Common myeloid progenitor, CD34-positive (primary cell): ENCODE measurements around the gene PAEP.

Experiments
- CTCF ChIA-PET: fragments of 350-600 bp; sonication (Branson Sonifier 250); formaldehyde crosslinking; loops from one replicate; lab custom pipeline; 2021; ENCODE audit warnings: antibody characterized with exemption; lab: Charles Lee
- POLR2A ChIA-PET: fragments of 350-600 bp; sonication (Branson Sonifier 250); formaldehyde crosslinking; loops from one replicate; lab custom pipeline; 2021; ENCODE audit warnings: antibody characterized with exemption; lab: Charles Lee
- DNase-seq, 3 donors: peaks; one replicate each; pipeline versions ENCODE4 v3.0.0 to v3.0.0-alpha.2; 2013
- H3K27ac ChIP-seq, 2 experiments: 1 replicate in 1 of 2; 2 replicates in 1 of 2; pipeline ENCODE4 v1.7.0; 2013; ENCODE audit warnings: inconsistent platforms in 2 of 2, low read length in 2 of 2, mild to moderate bottlenecking in 2 of 2, low read depth in 1 of 2, moderate library complexity in 1 of 2; ENCODE audit not compliant: severe bottlenecking in 2 of 2, insufficient read depth in 1 of 2, poor library complexity in 1 of 2
- H3K27me3 ChIP-seq, 5 experiments: replicated peaks in 2 of 5; 1 replicate in 3 of 5; 2 replicates in 2 of 5; pipeline versions ENCODE4 v1.6.1 to v1.7.0; 2013; ENCODE audit warnings: low read length in 4 of 5, mild to moderate bottlenecking in 2 of 5, moderate library complexity in 2 of 5, inconsistent platforms in 1 of 5; ENCODE audit not compliant: insufficient read depth in 5 of 5, control insufficient read depth in 4 of 5
- H3K36me3 ChIP-seq, 4 experiments: 1 replicate in 2 of 4; 2 replicates in 2 of 4; pipeline versions ENCODE4 v1.6.1 to v1.7.0; 2013; ENCODE audit warnings: low read length in 3 of 4, control low read depth in 1 of 4, mild to moderate bottlenecking in 1 of 4; ENCODE audit not compliant: control insufficient read depth in 4 of 4, insufficient read depth in 4 of 4
- H3K4me1 ChIP-seq, 4 experiments: 1 replicate in 3 of 4; 2 replicates in 1 of 4; pipeline versions ENCODE4 v1.6.1 to v1.7.1; 2013; ENCODE audit warnings: low read length in 3 of 4, mild to moderate bottlenecking in 3 of 4, control low read depth in 1 of 4, inconsistent platforms in 1 of 4, moderate library complexity in 1 of 4; ENCODE audit not compliant: control insufficient read depth in 4 of 4, insufficient read depth in 4 of 4; ENCODE audit errors: control extremely low read depth in 1 of 4
- H3K4me3 ChIP-seq, 7 experiments: 1 replicate in 4 of 7; 2 replicates in 3 of 7; pipeline versions ENCODE4 v1.5.1 to v1.7.0; 2013; ENCODE audit warnings: mild to moderate bottlenecking in 7 of 7, low read length in 6 of 7, moderate library complexity in 6 of 7, inconsistent platforms in 2 of 7, low read depth in 2 of 7, control low read depth in 1 of 7; ENCODE audit not compliant: insufficient read depth in 4 of 7, control insufficient read depth in 1 of 7; ENCODE audit errors: extremely low read depth in 1 of 7
- H3K9me3 ChIP-seq, 5 experiments: 1 replicate in 4 of 5; 2 replicates in 1 of 5; pipeline versions ENCODE4 v1.6.1 to v1.7.1; 2013; ENCODE audit warnings: low read length in 4 of 5, mild to moderate bottlenecking in 2 of 5, inconsistent platforms in 1 of 5, low read depth in 1 of 5, moderate library complexity in 1 of 5; ENCODE audit not compliant: control insufficient read depth in 4 of 5, insufficient read depth in 2 of 5; ENCODE audit errors: control extremely low read depth in 1 of 5
- WGBS: methylation state at CpG from one replicate; pipeline ENCODE4 v1.1.5; 2013; ENCODE audit not compliant: insufficient coverage; 5-methylcytosine and 5-hydroxymethylcytosine counted together

PAEP gene

GRCh38 chr9:135563039-135563476 lies 1.5 kb downstream of the PAEP start:
- POLR2A ChIA-PET = no interaction called here

DNA sequence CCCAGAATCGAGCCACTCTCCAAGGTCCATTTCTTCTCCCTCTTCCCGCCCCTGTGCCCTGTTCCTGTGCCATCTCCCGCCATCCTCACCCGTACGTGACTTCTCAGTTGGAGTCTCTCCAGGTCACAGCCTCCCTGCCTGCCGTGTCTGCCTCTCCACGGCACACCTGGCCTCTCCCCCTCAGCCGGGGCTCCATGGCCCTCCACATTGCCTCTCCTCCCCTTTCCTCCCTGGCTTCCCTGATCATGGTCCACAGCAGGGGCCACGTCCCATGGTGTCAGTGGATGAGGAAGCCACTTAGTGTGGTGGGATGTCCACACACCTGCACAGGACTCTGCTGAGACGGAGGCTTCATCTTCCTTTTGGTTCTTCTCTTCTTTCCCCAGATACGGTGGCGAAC lies 2.3 kb downstream of the PAEP start:
- no peaks in the 10 kb centered on the region for H3K36me3 ChIP-seq
- DNase-seq = no peak
- ChIA-PET CTCF (interaction anchor here (0.5 kb wide), 1 partner anchor 25 kb away, joined by 4 read pairs; no protein-coding TSS in a partner anchor), POLR2A (no interaction called here)
- no peak overlapping the region for H3K4me3 ChIP-seq
- peaks cover 0 to 24% (median 3%) of the 10 kb centered on the region in 5 experiments for H3K27me3 ChIP-seq
- whole genome bisulfite sequencing = 85% methylated on average over 10 of the region's 12 CpGs
- no peak overlapping the region for H3K27ac ChIP-seq
- H3K9me3 ChIP-seq = no peaks in the 10 kb centered on the region
- H3K4me1 ChIP-seq = no peaks in the 10 kb centered on the region

More at GRCh38 chr9:135563039-135563476, 1.5 kb downstream of the PAEP start:
- DNase-seq = no peak
- no peaks in the 10 kb centered on the region for H3K36me3 ChIP-seq
- no peaks in the 10 kb centered on the region for H3K4me1 ChIP-seq
- peaks cover 0 to 22% (median 3%) of the 10 kb centered on the region in 5 experiments for H3K27me3 ChIP-seq
- CTCF ChIA-PET = no interaction called here
- whole genome bisulfite sequencing = 100% methylated on average over 1 of the region's 1 CpG
- no peak overlapping the region for H3K27ac ChIP-seq
- H3K9me3 ChIP-seq = no peaks in the 10 kb centered on the region
- H3K4me3 ChIP-seq = no peak overlapping the region

GRCh38 chr9:135565141-135565628 lies 3.6 kb downstream of the PAEP start:
- H3K36me3 ChIP-seq = no peaks in the 10 kb centered on the region
- CTCF ChIA-PET = no interaction called here
- WGBS = 89% methylated on average over 9 of the region's 9 CpGs
- peaks cover 0 to 25% (median 3%) of the 10 kb centered on the region in 5 experiments for H3K27me3 ChIP-seq
- H3K4me3 ChIP-seq = no peak overlapping the region
- no peaks in the 10 kb centered on the region for H3K4me1 ChIP-seq
- no peak overlapping the region for H3K27ac ChIP-seq
- POLR2A ChIA-PET = no interaction called here
- H3K9me3 ChIP-seq = peaks cover 0 to 6% (median 0%) of the 10 kb centered on the region in 5 experiments
- no peak for DNase-seq

GRCh38 chr9:135565636-135566035 lies 4.1 kb downstream of the PAEP start:
- H3K27ac ChIP-seq = no peak overlapping the region
- no peaks in the 10 kb centered on the region for H3K4me1 ChIP-seq
- POLR2A ChIA-PET = no interaction called here
- DNase-seq = no peak
- no peak overlapping the region for H3K4me3 ChIP-seq
- CTCF ChIA-PET = no interaction called here
- H3K36me3 ChIP-seq = no peaks in the 10 kb centered on the region
- peaks cover 0 to 29% (median 3%) of the 10 kb centered on the region in 5 experiments for H3K27me3 ChIP-seq
- peaks cover 0 to 6% (median 0%) of the 10 kb centered on the region in 5 experiments for H3K9me3 ChIP-seq
- WGBS = 63% methylated on average over 8 of the region's 8 CpGs

- CTCF ChIA-PET = no interaction called here
- Histone ChIP-seq H3K27ac (no peak overlapping the region), H3K36me3 (no peaks in the 10 kb centered on the region), H3K27me3 (peaks cover 0 to 30% (median 3%) of the 10 kb centered on the region in 5 experiments), H3K4me1 (no peaks in the 10 kb centered on the region), H3K4me3 (no peak overlapping the region), H3K9me3 (peaks cover 0 to 6% (median 0%) of the 10 kb centered on the region in 5 experiments)
- 83% methylated on average over 6 of the region's 10 CpGs for WGBS
- POLR2A ChIA-PET = no interaction called here
- no peak for DNase-seq
Observed at GRCh38 chr9:135566552-135566951, 5.0 kb downstream of the PAEP start.

DNA sequence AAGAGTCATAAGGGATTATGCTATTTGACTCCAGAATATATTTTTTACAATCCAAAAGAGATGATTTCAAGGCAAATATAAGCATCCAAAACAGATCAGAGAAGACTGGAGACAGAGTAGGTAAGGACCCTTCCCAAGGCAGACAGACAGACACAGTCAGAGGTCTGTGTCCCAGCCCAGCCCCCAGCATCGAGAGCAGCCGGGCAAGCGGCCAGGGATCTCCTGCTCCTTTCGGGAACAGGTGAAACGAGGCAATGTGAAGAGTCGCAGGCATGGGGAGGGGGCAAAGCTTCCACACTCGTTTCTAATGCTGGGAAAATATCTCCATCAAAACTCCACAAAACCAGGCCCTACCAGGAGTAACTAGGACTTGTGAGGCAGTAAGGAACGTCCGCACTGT lies 5.8 kb downstream of the PAEP start:
- ChIA-PET CTCF (no interaction called here), POLR2A (no interaction called here)
- DNase-seq = no peak
- Histone ChIP-seq H3K27me3 (peaks cover 0 to 37% (median 3%) of the 10 kb centered on the region in 5 experiments), H3K27ac (no peak overlapping the region), H3K9me3 (peaks cover 0 to 6% (median 0%) of the 10 kb centered on the region in 5 experiments), H3K4me3 (no peak overlapping the region), H3K4me1 (no peaks in the 10 kb centered on the region), H3K36me3 (no peaks in the 10 kb centered on the region)
- WGBS = 91% methylated on average over 6 of the region's 9 CpGs

- no peak overlapping the region for H3K27ac ChIP-seq
- H3K27me3 ChIP-seq = peaks cover 0 to 41% (median 3%) of the 10 kb centered on the region in 5 experiments
- H3K4me1 ChIP-seq = no peaks in the 10 kb centered on the region
- CTCF ChIA-PET = no interaction called here
- peaks cover 0 to 6% (median 0%) of the 10 kb centered on the region in 5 experiments for H3K9me3 ChIP-seq
- DNase-seq = no peak
- H3K4me3 ChIP-seq = no peak overlapping the region
- POLR2A ChIA-PET = no interaction called here
- WGBS = 100% methylated on average over 4 of the region's 6 CpGs
- no peaks in the 10 kb centered on the region for H3K36me3 ChIP-seq
Observed at GRCh38 chr9:135568026-135568425, 6.5 kb downstream of the PAEP start.
